GM23338 (cell line): ENCODE measurements around the gene TNS1.
A peak's percentile ranks its signal among the peaks of the same experiment; 100 is the strongest.

Experiments used
- CREB1 ChIP-seq: fragments of 250-450 bp; sonication (Bioruptor Pico); IDR thresholded peaks from 2 replicates; pipeline ENCODE4 v1.5.0; 2020; ENCODE audit warnings: low read depth, mild to moderate bottlenecking, moderate library complexity
- EZH2 ChIP-seq: fragments of 200-600 bp; sonication (generic); IDR thresholded peaks from one replicate; pipeline ENCODE4 v1.8.0; 2017; ENCODE audit warnings: antibody characterized with exemption, mild to moderate bottlenecking, low read depth; ENCODE audit not compliant: unreplicated experiment
- EZH2phosphoT487 ChIP-seq: fragments of 200-600 bp; sonication (generic); IDR thresholded peaks from one replicate; pipeline ENCODE4 v1.8.1; 2018; ENCODE audit warnings: antibody characterized with exemption; ENCODE audit not compliant: unreplicated experiment
- NANOG ChIP-seq: IDR thresholded peaks from 2 replicates; pipeline ENCODE4 v1.6.1; 2016; ENCODE audit warnings: antibody characterized with exemption, borderline replicate concordance
- POLR2AphosphoS5 ChIP-seq: IDR thresholded peaks from 2 replicates; pipeline ENCODE4 v1.6.1; 2016; ENCODE audit warnings: antibody characterized with exemption, low read depth
- REST ChIP-seq: IDR thresholded peaks from one replicate; pipeline ENCODE4 v1.6.1; 2018; ENCODE audit warnings: antibody characterized with exemption; ENCODE audit not compliant: unreplicated experiment
- STAT1 ChIP-seq: IDR thresholded peaks from one replicate; pipeline ENCODE4 v1.6.1; 2016; ENCODE audit warnings: antibody characterized with exemption; ENCODE audit not compliant: unreplicated experiment
- ZNF462 ChIP-seq: fragments of 250-450 bp; sonication (Bioruptor Pico); IDR thresholded peaks from 2 replicates; pipeline ENCODE4 v1.5.0; 2020; ENCODE audit warnings: mild to moderate bottlenecking, moderate library complexity
- TF ChIP-seq, protein P1 (sequence below), 2 experiments: fragments of 200-600 bp in 1 of 2; sonication (generic) in 1 of 2; conservative IDR thresholded peaks; 2 replicates each; pipeline versions ENCODE4 v1.5.1 to v1.6.1; 2016 to 2017; ENCODE audit warnings: antibody characterized with exemption in 2 of 2, low read depth in 2 of 2, mild to moderate bottlenecking in 2 of 2, moderate library complexity in 1 of 2

- TF ChIP-seq, protein P1, sequence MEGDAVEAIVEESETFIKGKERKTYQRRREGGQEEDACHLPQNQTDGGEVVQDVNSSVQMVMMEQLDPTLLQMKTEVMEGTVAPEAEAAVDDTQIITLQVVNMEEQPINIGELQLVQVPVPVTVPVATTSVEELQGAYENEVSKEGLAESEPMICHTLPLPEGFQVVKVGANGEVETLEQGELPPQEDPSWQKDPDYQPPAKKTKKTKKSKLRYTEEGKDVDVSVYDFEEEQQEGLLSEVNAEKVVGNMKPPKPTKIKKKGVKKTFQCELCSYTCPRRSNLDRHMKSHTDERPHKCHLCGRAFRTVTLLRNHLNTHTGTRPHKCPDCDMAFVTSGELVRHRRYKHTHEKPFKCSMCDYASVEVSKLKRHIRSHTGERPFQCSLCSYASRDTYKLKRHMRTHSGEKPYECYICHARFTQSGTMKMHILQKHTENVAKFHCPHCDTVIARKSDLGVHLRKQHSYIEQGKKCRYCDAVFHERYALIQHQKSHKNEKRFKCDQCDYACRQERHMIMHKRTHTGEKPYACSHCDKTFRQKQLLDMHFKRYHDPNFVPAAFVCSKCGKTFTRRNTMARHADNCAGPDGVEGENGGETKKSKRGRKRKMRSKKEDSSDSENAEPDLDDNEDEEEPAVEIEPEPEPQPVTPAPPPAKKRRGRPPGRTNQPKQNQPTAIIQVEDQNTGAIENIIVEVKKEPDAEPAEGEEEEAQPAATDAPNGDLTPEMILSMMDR (conservative IDR thresholded peaks at IDR 0.05; ENCODE audit: low read depth in 2 of 2), result peak in 1 of 2 experiments; percentile 56; a peak in 2 of 4 replicates
- TF ChIP-seq EZH2 (no peak), CREB1 (no peak), POLR2AphosphoS5 (no peak), EZH2phosphoT487 (no peak), ZNF462 (no peak), REST (no peak), STAT1 (no peak), NANOG (no peak)
These were observed 129.4 kb downstream of the TNS1 start for GRCh38 chr2:217873371-217873770.
